IPS-15b (cell line): ENCODE data around the gene TMEM95.
A peak's percentile ranks its signal among the peaks of the same experiment; 100 is the strongest.
"Not testable (repeated sequence)": the region's sequence is repeated elsewhere in the genome, so short reads cannot be mapped to it uniquely, and the experiment has no call there.

Source experiments
- H3K27me3 ChIP-seq: one replicate; pipeline ENCODE4 v1.6.1; 2013; ENCODE audit warnings: low read length; ENCODE audit not compliant: control insufficient read depth, insufficient read depth
- H3K36me3 ChIP-seq: one replicate; pipeline ENCODE4 v1.6.1; 2013; ENCODE audit warnings: low read length; ENCODE audit not compliant: control insufficient read depth, insufficient read depth
- H3K4me1 ChIP-seq: one replicate; pipeline ENCODE4 v1.6.1; 2013; ENCODE audit warnings: mild to moderate bottlenecking, low read length; ENCODE audit not compliant: control insufficient read depth, insufficient read depth
- H3K4me3 ChIP-seq: one replicate; pipeline ENCODE4 v1.5.1; 2013; ENCODE audit warnings: low read depth, low read length
- H3K9ac ChIP-seq: one replicate; pipeline ENCODE4 v1.6.1; 2013; ENCODE audit warnings: low read depth, mild to moderate bottlenecking, low read length
- H3K9me3 ChIP-seq: one replicate; pipeline ENCODE4 v1.6.1; 2013; ENCODE audit warnings: mild to moderate bottlenecking, low read length; ENCODE audit not compliant: control insufficient read depth, insufficient read depth

Gene TMEM95

GRCh38 chr17:7327056-7327455 is 27.9 kb upstream of the TMEM95 start:
- Histone ChIP-seq H3K9ac (no peak overlapping the region), H3K9me3 (no peaks in the 10 kb centered on the region), H3K4me1 (no peaks in the 10 kb centered on the region), H3K27me3 (no peaks in the 10 kb centered on the region), H3K4me3 (no peak overlapping the region), H3K36me3 (peaks cover 41% of the 10 kb centered on the region)

- H3K9me3 ChIP-seq, result no peaks in the 10 kb centered on the region
- H3K27me3 ChIP-seq, result no peaks in the 10 kb centered on the region
- no peak overlapping the region for H3K4me3 ChIP-seq
- H3K36me3 ChIP-seq, result peaks cover 36% of the 10 kb centered on the region
- no peak overlapping the region for H3K9ac ChIP-seq
- no peaks in the 10 kb centered on the region for H3K4me1 ChIP-seq
These were observed 27.5 kb upstream of the TMEM95 start for GRCh38 chr17:7327501-7327900.

DNA sequence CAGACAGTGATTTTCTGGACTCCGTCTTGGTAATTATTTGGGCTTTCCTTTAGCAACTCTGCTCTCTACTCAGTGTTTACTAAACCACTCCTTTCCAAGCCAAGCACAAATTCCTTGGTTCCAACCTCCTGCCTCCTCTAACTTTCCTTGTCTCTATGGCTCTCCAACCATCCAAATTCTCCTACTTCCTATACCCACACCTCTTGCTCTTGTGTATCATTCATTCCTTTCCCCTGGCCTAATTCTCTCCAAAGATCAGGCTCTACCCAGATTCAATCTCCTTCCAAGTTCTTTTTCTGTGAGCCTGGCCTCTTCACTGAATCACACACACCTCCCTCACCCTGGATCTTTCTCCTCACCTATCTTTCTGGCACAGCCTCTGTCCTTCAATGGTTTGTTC is 26.9 kb upstream of the TMEM95 start:
- Histone ChIP-seq H3K9ac (no peak overlapping the region), H3K9me3 (no peaks in the 10 kb centered on the region), H3K4me3 (peak overlapping the region; percentile 97), H3K4me1 (no peaks in the 10 kb centered on the region), H3K27me3 (no peaks in the 10 kb centered on the region), H3K36me3 (peaks cover 31% of the 10 kb centered on the region)

DNA sequence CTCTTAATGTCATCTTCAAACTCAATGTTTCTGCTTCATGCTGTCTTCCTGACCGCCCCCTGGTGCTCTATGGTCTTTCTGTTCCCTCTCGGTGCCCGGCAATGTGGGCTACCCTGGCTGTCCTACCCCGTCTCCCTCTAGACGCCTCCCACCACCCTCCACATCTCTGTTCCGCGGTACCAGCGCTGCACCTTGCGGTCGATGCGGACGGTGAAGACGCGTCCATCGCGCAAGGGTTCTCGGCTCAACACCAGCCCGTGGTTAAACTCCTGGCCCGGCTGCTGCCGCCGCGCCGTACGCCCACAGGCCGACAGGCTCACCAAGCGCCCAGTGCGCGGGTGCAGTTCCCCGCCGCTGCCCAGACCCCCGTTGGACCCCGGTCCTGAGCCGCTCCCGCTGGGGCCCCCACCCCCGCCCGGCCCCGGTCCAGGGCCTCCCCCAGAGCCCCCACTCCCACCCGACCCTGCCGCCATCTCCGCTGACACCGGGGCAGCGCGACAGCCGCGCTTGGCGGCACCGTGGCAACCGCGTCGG is 26.0 kb upstream of the TMEM95 start, which contains the start of gene NEURL4:
Gene NEURL4, minus strand, starts transcription at position 496 of the 534 bp plus-strand sequence. Its CDS starts 23 bp downstream, at position 473.
- no peaks in the 10 kb centered on the region for H3K27me3 ChIP-seq
- H3K9me3 ChIP-seq, result no peaks in the 10 kb centered on the region
- peak within 1 kb of the TSS; percentile 77 for H3K9ac ChIP-seq
- H3K36me3 ChIP-seq, result peaks cover 22% of the 10 kb centered on the region
- no peaks in the 10 kb centered on the region for H3K4me1 ChIP-seq
- peak within 1 kb of the TSS; percentile 97 for H3K4me3 ChIP-seq

- no peaks in the 10 kb centered on the region for H3K9me3 ChIP-seq
- peak overlapping the region; percentile 71 for H3K9ac ChIP-seq
- H3K4me3 ChIP-seq, result peak overlapping the region; percentile 97
- H3K36me3 ChIP-seq, result peaks cover 16% of the 10 kb centered on the region
- H3K4me1 ChIP-seq, result no peaks in the 10 kb centered on the region
- H3K27me3 ChIP-seq, result no peaks in the 10 kb centered on the region
These were observed 25.5 kb upstream of the TMEM95 start for GRCh38 chr17:7329374-7329996.

DNA sequence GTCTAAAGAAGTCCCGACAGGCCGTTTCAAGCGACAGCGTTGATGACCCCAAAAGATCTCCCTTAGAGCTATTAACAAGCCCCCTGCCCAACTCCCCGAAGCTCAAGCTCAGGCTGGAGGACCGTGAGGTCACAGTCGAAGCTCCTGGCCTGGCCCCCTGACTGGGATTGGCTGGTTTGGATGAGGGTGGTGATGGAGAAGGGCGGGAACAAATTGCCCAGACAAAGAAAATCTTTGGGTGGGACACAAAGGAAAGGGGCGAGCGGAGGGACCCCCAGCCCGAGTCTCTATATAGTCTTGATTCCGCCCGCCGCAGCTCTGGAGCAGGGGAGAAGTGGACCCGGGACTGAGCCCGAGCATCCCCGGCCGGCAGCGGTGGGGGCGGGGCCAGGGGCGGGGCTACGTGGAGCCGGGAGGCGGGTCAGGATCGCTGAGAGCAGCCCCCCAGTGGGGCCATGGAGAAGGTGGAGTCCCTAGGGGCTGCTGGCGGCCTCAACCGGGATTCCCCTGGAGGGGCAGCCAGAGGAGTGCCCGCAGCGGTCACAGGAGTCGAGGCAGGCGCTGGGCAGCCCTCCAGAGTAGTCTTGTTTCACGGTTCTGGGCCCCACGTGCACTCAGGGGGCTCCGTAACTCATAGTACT is 24.8 kb upstream of the TMEM95 start:
- Histone ChIP-seq H3K27me3 (no peaks in the 10 kb centered on the region), H3K9me3 (no peaks in the 10 kb centered on the region), H3K4me3 (peak overlapping the region; percentile 97), H3K36me3 (peaks cover 14% of the 10 kb centered on the region), H3K4me1 (no peaks in the 10 kb centered on the region), H3K9ac (peak overlapping the region; percentile 71)

DNA sequence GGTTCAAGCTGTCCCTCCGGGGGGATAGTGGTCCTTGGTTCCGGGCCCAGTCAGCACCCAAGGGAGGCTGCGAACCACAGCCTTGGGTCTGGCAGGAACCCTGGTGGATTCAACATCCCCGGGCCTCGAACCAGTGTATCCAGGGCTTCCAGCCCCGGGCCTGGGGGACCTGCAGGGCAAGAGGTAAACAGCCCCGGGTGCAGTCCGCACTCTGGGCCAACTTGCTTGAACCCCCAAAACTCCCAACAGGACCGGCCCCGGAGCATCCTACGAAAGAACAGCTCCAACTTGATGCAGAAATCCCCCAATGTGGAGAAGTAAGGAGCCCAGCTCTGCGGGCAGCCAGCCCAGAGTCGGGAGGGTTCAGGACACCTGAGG is 24.3 kb upstream of the TMEM95 start:
- Histone ChIP-seq H3K4me3 (peak overlapping the region; percentile 97), H3K9ac (no peak overlapping the region), H3K9me3 (no peaks in the 10 kb centered on the region)

DNA sequence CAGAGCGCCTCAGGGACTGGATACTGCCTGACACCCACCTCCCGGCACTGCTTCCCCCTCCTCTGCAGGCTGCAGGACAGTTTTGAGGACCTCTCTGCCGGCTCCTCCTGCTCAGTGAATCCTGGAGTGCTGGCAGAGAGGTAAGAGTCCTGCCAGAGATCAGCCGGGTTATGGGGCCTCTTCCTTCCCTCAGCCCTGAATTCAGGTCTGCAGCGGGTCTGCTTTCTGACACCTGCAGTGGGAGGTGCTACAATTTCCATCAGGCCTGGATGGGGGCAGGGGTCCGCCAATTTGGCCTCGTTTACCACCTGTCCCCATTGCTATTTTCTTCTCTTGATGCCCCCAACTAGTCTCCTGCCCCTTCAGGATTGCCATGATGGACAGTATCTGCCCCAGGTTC is 22.8 kb upstream of the TMEM95 start:
- peaks cover 8% of the 10 kb centered on the region for H3K4me1 ChIP-seq
- no peak overlapping the region for H3K9ac ChIP-seq
- no peak overlapping the region for H3K4me3 ChIP-seq
- H3K36me3 ChIP-seq, result peaks cover 1% of the 10 kb centered on the region
- no peaks in the 10 kb centered on the region for H3K9me3 ChIP-seq
- no peaks in the 10 kb centered on the region for H3K27me3 ChIP-seq

More for the DNA sequence above, 24.3 kb upstream of the TMEM95 start:
- peaks cover 12% of the 10 kb centered on the region for H3K36me3 ChIP-seq
- H3K4me1 ChIP-seq, result no peaks in the 10 kb centered on the region
- H3K27me3 ChIP-seq, result no peaks in the 10 kb centered on the region

GRCh38 chr17:7332600-7333069 is 22.3 kb upstream of the TMEM95 start:
- not testable (repeated sequence) for H3K36me3 ChIP-seq, H3K4me3 ChIP-seq, H3K9ac ChIP-seq, H3K27me3 ChIP-seq, H3K9me3 ChIP-seq
- peaks cover 10% of the 10 kb centered on the region for H3K4me1 ChIP-seq

- Histone ChIP-seq H3K27me3 (no peaks in the 10 kb centered on the region), H3K4me1 (peaks cover 10% of the 10 kb centered on the region), H3K9me3 (no peaks in the 10 kb centered on the region), H3K9ac (no peak overlapping the region), H3K4me3 (no peak overlapping the region), H3K36me3 (no peaks in the 10 kb centered on the region)
These were observed 19.9 kb upstream of the TMEM95 start for GRCh38 chr17:7334938-7335538.

GRCh38 chr17:7335765-7336164 is 19.2 kb upstream of the TMEM95 start:
- not testable (repeated sequence) for H3K27me3 ChIP-seq, H3K9ac ChIP-seq, H3K4me3 ChIP-seq, H3K9me3 ChIP-seq, H3K36me3 ChIP-seq
- peaks cover 10% of the 10 kb centered on the region for H3K4me1 ChIP-seq
